HepG2 (cell line): ENCODE data around the gene FAM117A. TPM values are rescaled to one million over a fixed set of nuclear protein-coding genes. Genes with fewer than 3 reads are reported as not detected.

ENCODE experiments used
- MAFK ChIP-seq, 2 experiments: IDR thresholded peaks in 1 of 2; conservative IDR thresholded peaks in 1 of 2; 2 replicates each; pipeline ENCODE4 v1.6.1; 2011; ENCODE audit warnings: improper control_type of control experiment in 2 of 2, low read length in 2 of 2
- NFAT5 ChIP-seq: sonication (generic); formaldehyde crosslinking; IDR thresholded peaks from 2 replicates; pipeline ENCODE4 v1.4.0; 2020; ENCODE audit warnings: missing genetic modification reagents
- PLRG1 ChIP-seq: fragments of 450-650 bp; conservative IDR thresholded peaks from 2 replicates; pipeline ENCODE4 v1.6.1; 2016
- SIX4 ChIP-seq: sonication (generic); formaldehyde crosslinking; IDR thresholded peaks from 2 replicates; pipeline ENCODE4 v1.4.0; 2020; ENCODE audit warnings: missing genetic modification reagents
- SOX6 ChIP-seq, 2 experiments: fragments of 450-650 bp in 1 of 2; sonication (generic) in 1 of 2; formaldehyde crosslinking in 1 of 2; IDR thresholded peaks; 2 replicates each; pipeline versions ENCODE4 v1.4.0 to v1.6.1; 2017 to 2020; ENCODE audit warnings: antibody characterized with exemption in 1 of 2, mild to moderate bottlenecking in 1 of 2, missing genetic modification reagents in 1 of 2
- SSRP1 ChIP-seq: IDR thresholded peaks from 2 replicates; pipeline ENCODE4 v1.6.1; 2016; ENCODE audit warnings: control low read depth
- ZBTB8A ChIP-seq: sonication (generic); formaldehyde crosslinking; IDR thresholded peaks from 2 replicates; pipeline ENCODE4 v1.4.0; 2020; ENCODE audit warnings: mild to moderate bottlenecking, low read depth, missing genetic modification reagents, borderline replicate concordance
- ZNF275 ChIP-seq: sonication (generic); formaldehyde crosslinking; IDR thresholded peaks from 2 replicates; pipeline ENCODE4 v1.8.0; 2022; ENCODE audit warnings: missing genetic modification reagents, mild to moderate bottlenecking, inconsistent platforms, borderline replicate concordance
- ZNF576 ChIP-seq: sonication (generic); formaldehyde crosslinking; IDR thresholded peaks from 2 replicates; pipeline ENCODE4 v1.4.0; 2020; ENCODE audit warnings: mild to moderate bottlenecking, missing genetic modification reagents
- ZNF580 ChIP-seq: IDR thresholded peaks from 2 replicates; pipeline ENCODE4 v1.6.1; 2016; ENCODE audit warnings: low read depth, borderline replicate concordance
- ZNF639 ChIP-seq: conservative IDR thresholded peaks from 2 replicates; pipeline ENCODE4 v1.6.1; 2018; ENCODE audit warnings: missing genetic modification reagents
- ZNF704 ChIP-seq: sonication (generic); formaldehyde crosslinking; IDR thresholded peaks from 2 replicates; pipeline ENCODE4 v1.8.1; 2023; ENCODE audit warnings: mild to moderate bottlenecking, inconsistent platforms, moderate library complexity, missing genetic modification reagents, borderline replicate concordance
- ZNF776 ChIP-seq: sonication (generic); formaldehyde crosslinking; IDR thresholded peaks from 2 replicates; pipeline ENCODE4 v1.4.0; 2020; ENCODE audit warnings: mild to moderate bottlenecking, missing genetic modification reagents
- ZNF777 ChIP-seq: sonication (generic); formaldehyde crosslinking; IDR thresholded peaks from 2 replicates; pipeline ENCODE4 v1.4.0; 2020; ENCODE audit warnings: missing genetic modification reagents
- ZNF784 ChIP-seq: sonication (generic); formaldehyde crosslinking; IDR thresholded peaks from 2 replicates; pipeline ENCODE4 v1.5.1; 2020; ENCODE audit warnings: missing genetic modification reagents, mild to moderate bottlenecking, borderline replicate concordance
- ZNF879 ChIP-seq: sonication (generic); formaldehyde crosslinking; IDR thresholded peaks from 2 replicates; pipeline ENCODE4 v1.8.1; 2023; ENCODE audit warnings: missing genetic modification reagents
- polyA plus RNA-seq, 8 experiments: library from polyadenylated mRNA; depleted of rRNA in 3 of 8; stranded (reverse) in 7 of 8; unstranded in 1 of 8; fragments of >200 nt; fragmentation: Illumina TruSeq in 4 of 8; extraction: Trizol in 4 of 8; gene quantifications; 2 replicates each; pipeline versions ENCODE4 v1.2.1 to v1.2.3, GENCODE V29; 2011 to 2016; ENCODE audit warnings: low read depth in 4 of 8, missing spikeins in 1 of 8, mixed read lengths in 1 of 8; ENCODE audit not compliant: insufficient read depth in 1 of 8
- total RNA-seq, 5 experiments: library from RNA; depleted of rRNA; stranded (reverse); fragments of >200 nt; fragmentation: Illumina TruSeq; extraction: Trizol; gene quantifications; 2 replicates each; pipeline ENCODE4 v1.2.3, GENCODE V29; 2016; ENCODE audit warnings: low read depth in 1 of 5

The FAM117A gene
- total and polyA plus RNA-seq, 2 of the 13 experiments (the other 11 are each of a cell fraction or from before 2014, with no cell fraction given), result 12.1 to 19.8 TPM

GRCh38 chr17:49707608-49708514 lies 56.1 kb downstream of the FAM117A start, which contains the start of gene SLC35B1 (continued):
- no peak for TF ChIP-seq SOX6 (IDR thresholded peaks at IDR 0.05)
- TF ChIP-seq SOX6 (CRISPR knock-in tag; IDR thresholded peaks at IDR 0.05), result peak; percentile 48; the same call in 1 of the 2 replicates
- peak; percentile 99 for TF ChIP-seq ZNF580 (CRISPR knock-in tag)
- TF ChIP-seq ZNF777 (CRISPR knock-in tag), result no peak
- 0 out of 2 replicates have a peak, but pooled peaks have one; percentile 43 for TF ChIP-seq NFAT5 (CRISPR knock-in tag)
- TF ChIP-seq ZNF784, result peak; percentile 96
- peak; percentile 82; the same call in 1 of the 2 replicates for TF ChIP-seq ZNF704 (CRISPR knock-in tag)
- TF ChIP-seq ZBTB8A (CRISPR knock-in tag), result no peak
- no peak for TF ChIP-seq PLRG1
- TF ChIP-seq SIX4 (CRISPR knock-in tag), result no peak
- peak; percentile 88 for TF ChIP-seq ZNF275
- 0 out of 2 replicates have a peak, but pooled peaks have one; percentile 69 for TF ChIP-seq ZNF776
- TF ChIP-seq SSRP1 (CRISPR knock-in tag), result 0 out of 2 replicates have a peak, but pooled peaks have one; percentile 92
- TF ChIP-seq ZNF576, result no peak
- TF ChIP-seq ZNF879 (CRISPR knock-in tag), result peak; percentile 77; the same call in 1 of the 2 replicates
- TF ChIP-seq MAFK (conservative IDR thresholded peaks at IDR 0.05 in 1 of 2, IDR thresholded peaks at IDR 0.05 in 1 of 2; ENCODE audit: low read length in 2 of 2), result 0 out of 4 replicates have a peak, but pooled peaks of 1 of the 2 experiments have one; percentile 3
- peak; percentile 54 for TF ChIP-seq ZNF639 (CRISPR knock-in tag)
